Measurements from ENCODE around the gene BPI.
A peak's percentile ranks its signal among the peaks of the same experiment; 100 is the strongest.
"Not testable (repeated sequence)": the region's sequence is repeated elsewhere in the genome, so short reads cannot be mapped to it uniquely, and the experiment has no call there.

Gene BPI

DNA sequence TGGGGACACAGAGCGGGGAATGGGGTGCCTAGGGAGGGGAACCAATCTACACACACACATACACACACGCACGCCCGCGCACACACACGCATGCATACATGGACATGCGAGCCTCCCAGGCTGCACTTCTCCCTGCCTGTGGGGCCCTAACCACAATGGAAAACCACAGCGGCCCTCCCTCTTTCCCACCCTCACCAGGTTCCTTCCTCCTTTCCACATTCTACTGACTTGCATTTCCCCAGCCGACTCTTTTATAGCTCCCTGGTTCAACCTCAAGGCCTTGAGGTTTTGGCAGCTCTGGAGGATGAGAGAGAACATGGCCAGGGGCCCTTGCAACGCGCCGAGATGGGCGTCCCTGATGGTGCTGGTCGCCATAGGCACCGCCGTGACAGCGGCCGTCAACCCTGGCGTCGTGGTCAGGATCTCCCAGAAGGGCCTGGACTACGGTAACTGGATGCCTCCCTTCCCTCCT lies at the start of gene BPI:
Gene BPI, plus strand, starts transcription at position 249 of the 472 bp plus-strand sequence. Its CDS starts 68 bp downstream, at position 317.
- DNase-seq, result peak in 1 of 2 donors; percentile 17

DNA sequence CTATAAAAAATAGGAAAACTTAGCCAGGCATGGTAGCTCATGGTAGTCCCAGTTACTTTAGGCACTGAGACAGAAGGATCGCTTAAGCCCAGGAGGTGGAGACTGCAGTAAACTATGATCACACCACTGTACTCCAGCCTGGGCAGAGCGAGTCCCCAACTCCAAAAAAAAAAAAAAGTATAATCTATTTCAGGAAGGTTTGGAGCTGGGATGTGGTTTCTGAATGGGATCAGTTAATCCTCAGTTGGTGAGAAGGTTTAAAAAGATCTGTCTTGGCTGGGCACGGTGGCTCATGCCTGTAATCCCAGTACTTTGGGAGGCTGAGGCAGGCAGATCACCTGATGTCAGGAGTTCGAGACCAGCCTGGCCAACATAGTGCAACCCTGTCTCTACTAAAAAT lies 49.3 kb upstream of the BPI start:
- DNase-seq, result not testable (repeated sequence)

DNA sequence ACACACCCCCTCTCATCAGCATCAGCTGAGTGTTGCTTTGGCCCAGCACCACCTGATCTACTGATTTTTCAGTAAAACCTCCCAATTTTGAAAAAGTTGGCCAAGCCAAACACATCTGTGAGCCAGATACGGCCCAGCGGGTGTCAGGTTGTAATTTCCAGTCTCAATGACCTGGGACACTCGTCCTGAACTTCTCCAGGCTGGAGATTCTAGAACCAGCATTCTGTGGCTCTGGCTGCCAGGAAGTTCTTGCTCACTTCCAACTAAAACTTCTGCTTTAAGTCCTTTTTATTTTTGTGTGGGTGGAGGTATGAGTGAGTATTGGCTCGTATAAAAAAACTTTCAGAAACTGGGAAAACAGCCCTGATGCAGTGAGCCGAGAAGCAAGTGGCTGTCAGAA lies 48.6 kb upstream of the BPI start:
- DNase-seq, result no peak

DNA sequence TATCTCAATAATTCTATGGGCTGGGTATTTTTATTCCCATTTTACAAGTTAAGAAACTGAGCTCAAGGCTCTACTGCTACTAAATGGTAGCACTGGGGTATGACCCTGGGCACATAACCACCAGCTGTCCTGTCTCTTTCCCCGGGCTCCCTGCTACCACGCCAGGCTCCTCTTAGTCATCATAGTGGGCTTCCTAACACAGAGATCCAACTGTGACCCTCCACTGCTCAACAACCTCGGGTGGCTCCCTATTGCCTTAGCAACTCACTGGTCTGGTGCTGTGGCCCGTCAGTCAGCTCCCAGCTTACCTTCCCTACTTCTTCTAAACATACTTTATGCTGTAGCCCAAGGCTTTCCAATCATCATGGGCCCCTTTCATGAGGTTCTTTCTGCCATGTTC lies 47.9 kb upstream of the BPI start:
- DNase-seq, result no peak

DNA sequence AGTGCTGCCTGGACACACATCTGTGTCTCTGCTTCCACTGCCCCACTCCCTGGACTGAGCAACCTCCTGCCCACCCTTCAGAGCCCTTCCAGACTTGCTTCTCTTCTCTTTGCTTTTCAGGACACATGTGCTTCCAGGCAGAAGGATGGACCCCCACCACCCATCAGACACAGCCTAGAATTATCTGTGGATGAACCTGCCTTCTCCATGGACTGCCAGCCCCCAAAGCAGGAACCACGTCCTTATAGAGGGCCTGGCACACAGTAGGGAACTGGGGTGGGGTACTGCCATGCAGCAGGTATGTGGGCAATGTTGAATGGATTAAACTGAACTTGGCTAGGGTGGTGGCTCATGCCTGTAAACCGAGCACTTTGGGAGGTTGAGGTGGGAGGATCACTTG lies 47.0 kb upstream of the BPI start:
- DNase-seq, result no peak

DNA sequence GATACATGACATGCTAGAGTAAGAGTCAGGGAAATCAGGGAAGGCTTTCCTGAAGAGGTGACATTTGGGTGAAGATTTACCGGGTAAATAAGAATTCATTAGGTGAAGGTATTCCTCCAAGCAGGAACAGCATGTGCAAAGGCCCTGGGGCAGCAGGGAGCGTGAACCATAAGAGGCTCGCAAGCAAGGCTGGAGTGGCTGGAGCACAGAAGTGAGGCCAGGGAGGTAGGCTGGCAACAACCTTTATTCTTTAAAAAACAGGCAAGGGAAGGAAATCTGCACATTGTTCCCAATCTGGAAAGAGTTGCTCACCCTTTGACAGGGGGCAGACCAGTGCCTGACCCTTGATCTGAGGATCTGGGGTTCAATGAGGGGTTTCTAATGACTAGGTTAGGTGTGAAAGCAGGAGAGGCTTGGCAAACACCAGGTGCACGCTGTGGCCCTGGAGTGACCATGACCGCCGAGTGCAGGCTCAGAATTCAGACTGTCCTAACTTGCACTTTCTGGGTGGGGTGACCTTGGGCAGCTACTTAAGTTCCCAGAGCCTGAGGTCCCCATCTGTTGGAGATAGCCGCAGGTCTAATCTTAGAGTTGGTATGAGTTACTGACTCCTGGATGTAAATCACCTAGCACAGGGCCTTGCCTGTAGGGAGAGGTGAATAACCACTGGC lies 45.3 kb upstream of the BPI start:
- DNase-seq, result no peak

DNA sequence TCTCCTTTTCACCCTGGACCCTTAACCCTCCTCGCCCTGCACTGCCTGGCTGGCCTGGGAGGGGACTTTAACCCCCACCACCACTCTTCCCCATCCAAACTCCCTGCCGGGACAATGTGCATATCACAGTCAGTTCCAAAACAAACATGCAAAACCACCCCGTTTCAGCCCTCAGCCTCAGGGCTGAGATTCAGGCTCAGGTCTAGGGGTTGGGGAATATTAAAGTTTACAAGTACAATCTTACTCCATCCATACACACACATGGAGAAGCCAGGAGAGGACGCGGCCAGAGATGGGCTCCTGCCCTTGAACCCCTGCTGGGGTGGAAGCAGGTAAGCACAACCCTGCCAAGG lies 44.0 kb upstream of the BPI start:
- no peak for DNase-seq

DNA sequence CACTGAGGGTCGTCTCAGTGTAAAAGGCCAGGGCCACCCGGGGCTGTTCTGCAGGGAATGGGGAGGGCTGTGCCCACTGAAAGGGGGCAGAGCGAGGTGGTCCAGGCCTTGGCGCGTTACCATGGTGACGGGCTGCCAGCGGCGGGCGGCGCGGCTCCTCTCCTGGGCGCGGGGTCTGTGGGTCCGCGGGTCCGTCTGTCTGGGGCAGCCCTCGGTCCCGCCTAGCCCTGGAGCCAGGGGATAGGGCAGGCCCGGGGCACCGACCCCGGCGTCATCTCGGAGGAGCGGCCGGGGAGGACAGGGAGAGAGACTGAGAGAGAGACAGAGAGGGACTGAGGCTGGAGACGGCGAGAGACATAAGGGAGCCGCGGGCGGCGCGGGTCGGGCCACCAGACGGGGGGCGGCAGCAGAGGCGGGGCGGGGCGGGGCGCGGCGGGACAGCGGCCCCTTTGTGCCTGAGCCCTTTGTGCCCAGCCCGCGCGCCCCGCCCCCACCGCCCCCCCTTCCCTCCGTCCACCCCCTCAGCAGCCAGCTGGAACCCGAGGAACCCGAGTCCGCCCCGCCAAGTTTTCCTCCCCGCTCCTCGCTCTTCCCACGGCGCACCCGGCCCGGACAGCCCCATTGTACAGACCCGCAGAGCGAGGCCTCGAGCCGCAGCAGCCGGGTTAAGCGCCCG lies 43.4 kb upstream of the BPI start, which contains the start of gene KIAA1755:
Gene KIAA1755, minus strand, starts transcription at position 358 of the 676 bp plus-strand sequence. Its CDS starts 235 bp downstream, at position 123.
- no peak for DNase-seq

DNA sequence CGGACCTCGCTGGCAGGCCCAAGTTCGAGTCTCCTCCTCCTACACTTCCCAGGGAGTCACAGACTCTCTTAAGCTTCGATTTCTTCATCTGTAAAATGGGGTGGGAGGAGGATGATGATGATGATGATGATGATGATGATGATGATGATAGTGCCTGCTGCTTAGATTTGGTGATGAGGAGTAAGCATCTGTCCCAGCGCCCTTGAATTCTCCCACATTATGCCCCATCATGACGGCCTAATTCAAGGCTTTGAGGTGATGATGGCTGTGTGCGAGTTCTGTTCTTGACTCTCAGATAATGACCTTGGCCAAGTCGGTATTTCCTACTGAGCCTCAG lies 42.9 kb upstream of the BPI start:
- DNase-seq, result no peak

DNA sequence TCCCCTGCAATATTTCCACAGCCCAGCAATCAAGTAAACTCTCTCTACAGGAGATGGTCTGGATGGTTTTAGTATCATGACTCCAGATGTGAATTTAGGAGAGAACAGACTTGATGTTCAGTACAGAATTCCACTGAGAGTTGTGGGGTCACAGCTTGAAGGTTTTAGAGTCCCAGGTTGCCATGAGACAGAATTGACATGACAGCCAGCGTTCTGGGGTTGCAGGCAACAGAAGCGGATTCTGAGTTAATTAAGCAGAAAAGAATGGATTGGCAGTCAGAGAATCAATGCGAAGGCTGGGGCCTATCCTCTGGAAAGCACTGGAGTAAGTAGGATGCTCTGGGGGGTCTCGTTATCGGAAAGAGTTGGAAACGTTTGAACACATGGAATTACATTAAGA lies 41.0 kb upstream of the BPI start:
- no peak for DNase-seq

DNA sequence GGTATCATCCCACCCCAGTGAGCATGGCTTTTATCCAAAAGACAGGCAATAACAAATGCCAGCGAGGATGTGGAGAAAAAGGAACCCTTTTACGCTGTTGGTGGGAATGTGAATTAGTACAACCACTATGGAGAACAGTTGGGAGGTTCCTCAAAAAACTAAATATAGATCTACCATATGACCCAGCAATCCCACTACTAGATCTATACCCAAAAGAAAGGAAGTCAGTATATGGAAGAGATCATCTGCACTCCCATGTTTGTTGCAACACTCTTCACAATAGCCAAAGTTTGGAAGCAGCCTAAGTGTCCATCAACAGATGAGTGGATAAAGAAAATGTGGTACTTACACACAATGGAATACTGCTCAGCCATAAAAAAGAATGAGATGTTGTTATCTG lies 37.5 kb upstream of the BPI start:
- DNase-seq, result no peak

DNA sequence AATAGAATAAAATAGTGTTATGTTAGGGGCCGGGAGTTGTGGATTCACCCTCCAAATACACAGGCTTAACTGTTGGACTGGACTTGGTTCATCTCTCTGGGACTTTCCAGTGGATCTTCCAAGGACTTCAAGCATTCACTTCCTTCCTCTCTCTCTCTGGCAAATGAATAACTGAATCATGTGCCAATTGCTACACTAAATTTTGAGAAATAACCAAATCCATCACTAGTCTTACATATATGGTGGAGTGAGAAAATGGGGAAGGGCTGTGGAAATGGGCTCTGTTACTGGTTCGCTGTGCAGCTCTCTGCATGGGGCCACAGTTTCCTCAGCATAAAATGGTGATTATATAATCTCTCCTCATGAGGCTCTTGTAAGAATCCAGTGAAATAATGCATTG lies 36.7 kb upstream of the BPI start:
- no peak for DNase-seq

DNA sequence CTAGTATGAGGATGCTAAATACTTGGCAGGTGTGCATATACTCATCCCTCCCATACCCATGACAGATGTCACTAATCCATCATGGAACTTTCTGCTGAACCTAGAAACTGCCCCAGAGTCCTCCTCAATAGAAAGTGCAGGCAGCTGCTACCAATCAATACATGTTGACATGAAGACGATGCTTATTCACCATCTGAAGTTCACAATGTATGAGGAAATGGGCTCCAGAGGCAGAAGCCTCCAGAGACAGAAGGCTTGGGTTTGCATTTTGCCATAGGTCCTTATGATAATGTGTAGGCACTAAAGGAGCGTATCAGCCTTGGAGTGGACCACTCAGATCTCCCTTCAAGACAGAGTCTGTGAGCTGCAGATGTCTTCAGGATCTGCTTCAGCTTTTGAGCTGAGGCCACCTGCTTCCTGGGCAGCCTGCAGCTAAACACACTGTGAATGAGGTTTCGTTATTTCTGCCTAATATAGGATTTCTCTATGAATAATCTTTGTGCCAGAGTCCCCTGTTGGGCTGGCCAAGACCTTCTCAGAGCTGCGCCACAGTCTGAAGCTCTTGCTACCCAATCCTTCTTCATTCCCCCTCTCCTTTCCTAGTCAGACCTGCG lies 35.9 kb upstream of the BPI start:
- DNase-seq, result no peak

DNA sequence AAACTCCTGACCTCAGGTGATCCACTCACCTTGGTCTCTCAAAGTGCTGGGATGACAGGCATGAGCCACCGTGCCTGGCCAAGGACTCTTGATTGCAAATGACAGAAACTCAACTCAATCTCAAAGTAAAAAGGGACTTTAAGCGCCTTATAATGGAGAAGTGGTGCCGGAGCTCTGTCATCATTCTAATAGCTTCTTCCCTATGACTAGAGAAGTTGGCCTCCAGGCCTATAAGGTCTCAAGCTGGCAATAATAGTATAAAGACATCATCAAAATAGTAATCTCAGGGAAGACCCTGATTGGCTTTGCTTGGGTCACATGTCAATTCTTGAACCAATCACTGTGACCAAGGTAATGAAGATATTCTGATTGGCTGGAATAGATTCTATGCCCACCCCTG lies 34.9 kb upstream of the BPI start:
- DNase-seq, result no peak

DNA sequence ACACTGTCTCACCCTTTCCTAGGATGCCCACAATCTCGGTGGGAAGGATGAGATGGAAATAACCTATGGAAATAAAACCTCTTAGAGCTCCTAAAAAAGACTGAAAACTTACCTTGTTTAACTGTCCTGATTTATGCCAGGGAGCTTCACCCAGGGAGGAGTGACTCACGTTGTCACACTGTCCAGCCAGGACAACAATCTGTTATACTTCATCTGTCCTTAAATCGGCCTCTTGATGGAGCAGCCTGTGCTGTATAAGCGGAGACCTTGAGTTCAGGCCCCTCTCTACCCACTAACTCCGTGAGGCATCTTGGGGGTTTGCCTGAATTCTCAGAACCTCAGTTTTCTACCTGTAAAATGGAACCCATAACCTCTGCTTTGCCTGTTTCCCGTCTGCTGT lies 34.2 kb upstream of the BPI start:
- DNase-seq, result no peak

DNA sequence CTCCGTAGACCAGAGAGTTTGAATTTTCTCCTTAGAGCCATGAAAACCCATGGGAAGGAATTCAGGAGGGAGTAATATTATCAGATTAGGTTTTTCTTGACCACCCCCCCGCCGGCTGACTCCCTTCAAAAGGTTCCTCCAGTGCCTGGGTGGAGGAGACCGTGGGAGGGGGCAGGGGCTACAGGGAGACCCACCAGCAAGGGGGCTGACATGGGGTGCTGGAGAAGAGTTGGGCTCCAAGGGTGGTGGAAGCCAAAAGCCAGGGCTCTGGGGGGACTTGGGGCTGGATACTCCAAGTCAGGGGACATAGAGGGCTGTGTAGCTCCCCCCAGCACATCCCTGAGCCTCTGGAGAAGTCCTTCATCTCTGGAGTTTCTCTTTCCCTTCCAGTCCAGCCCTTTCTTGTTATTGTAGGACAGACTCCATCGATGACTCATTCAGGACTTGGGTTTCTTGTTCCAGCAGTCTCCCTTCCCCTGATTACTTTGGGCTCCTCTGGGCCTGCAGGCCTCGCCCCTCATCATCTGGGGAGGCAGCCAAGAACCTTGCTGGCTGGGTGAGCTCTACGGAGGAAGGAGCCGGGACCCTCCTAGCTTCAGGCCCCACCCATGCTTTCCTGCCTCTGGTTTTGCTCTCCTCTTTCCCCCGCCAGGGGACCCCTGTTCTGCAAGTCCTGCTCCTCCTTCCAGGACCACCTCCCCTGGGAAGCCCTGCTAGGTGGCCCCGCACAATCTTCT lies 32.9 kb upstream of the BPI start:
- DNase-seq, result no peak

DNA sequence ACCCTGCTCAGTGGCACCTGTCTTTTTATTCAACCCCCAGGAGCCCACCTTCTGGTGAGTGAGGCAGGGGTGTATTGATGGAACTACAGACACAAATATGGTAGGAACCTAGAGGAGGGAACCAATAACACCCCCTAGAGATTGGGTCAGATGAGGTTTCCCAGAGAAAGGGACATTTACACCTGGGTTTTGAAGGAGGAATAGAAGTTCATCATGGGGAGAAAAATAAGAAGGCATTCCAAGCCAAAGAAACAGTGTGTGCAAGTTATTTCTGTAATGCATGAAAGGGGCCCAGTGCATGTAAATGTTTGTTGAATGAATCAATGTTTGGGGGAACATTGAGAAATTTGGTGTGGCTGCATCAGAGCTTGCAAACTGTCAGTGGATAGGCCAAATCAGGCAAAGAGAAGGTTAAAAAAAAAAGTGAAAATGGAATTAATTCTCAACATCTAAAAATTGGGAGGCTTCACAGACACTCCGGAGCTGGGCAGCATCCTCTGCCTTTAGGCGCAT lies 32.3 kb upstream of the BPI start:
- no peak for DNase-seq

DNA sequence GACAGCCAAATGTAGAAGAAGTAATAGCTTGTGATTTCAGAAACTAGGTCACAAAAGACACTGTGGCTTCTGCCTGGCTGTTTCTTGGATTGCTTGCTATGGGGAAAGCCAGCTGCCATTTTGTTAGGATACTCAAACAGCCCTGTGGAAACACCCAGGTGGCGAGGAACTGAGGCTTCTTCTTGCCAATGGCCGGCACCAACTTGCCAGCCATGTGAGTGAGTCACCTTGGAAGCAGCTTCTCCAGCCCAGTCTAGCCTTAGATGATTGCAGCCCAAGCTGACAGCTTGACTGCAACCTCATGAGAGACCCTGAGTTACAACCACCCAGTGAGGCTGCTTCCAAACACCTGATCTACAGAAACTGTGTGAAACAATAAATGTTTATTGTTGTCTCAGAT lies 31.6 kb upstream of the BPI start:
- DNase-seq, result no peak

DNA sequence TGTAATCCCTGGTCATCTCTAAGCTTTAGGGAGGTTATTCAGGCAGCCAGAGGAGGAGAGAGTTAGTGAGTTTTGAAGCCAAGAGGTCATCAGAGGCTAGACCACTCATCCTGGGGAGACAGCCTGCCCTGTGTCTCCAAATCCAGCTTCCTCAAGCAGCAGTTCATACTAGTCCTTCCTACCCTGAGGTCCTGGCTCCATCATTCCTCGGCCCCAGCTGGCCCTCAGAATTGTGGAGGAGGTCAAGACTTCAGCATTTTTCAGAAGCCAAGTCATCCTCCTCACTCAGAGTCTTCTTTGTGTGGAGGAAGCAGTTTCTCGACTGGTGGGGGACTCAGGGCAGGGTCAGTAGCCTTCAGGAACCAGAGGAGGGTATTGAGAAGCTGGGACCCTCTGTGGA lies 31.0 kb upstream of the BPI start:
- no peak for DNase-seq

DNA sequence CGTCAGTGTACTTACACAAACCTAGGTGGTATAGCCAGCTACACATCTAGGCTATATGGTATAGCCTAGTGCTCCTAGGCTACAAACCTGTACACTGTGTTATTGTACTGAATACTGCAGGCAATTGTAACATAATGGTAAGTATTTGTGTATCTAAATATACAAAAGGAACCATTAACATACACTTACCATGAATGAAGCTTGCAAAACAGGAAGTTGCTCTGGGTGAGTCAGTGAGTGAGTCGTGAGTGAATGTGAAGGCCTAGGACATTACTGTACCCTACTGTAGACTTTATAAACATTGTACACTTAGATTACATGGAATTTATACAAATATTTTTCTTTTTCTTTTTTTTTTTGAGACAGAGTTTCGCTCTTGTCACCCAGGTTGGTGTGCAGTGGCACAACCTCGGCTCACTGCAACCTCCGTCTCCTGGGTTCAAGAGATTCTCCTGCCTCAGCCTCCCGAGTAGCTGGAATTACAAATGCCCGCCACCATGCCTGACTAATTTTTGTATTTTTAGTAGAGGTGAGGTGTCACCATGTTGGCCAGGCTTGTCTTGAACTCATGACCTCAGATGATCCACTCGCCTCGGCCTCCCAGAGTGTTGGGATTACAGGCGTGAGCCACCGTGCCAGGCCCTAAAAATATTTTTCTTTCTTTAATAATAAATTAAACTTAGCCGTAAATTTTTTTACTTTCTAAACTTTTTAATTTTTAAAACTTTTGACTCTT lies 28.0 kb upstream of the BPI start:
- DNase-seq, result no peak

DNA sequence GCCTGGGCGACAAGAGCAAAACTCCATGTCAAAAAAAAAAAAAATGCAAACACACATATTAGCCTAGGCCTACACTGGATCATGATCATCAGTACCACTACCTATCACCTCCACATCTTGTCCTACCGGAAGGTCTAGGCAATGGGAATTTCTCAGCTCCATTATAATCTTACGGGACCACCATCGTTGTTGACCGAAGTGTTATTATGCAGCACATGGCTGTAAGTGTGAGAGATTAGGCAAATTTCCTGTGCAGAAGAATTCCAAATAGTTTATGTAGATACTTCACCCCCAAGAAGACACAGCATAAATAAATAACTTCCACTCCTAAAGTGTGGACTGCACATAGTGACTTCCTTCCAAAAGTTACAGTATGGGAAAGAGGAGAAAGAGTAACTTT lies 26.7 kb upstream of the BPI start:
- no peak for DNase-seq

DNA sequence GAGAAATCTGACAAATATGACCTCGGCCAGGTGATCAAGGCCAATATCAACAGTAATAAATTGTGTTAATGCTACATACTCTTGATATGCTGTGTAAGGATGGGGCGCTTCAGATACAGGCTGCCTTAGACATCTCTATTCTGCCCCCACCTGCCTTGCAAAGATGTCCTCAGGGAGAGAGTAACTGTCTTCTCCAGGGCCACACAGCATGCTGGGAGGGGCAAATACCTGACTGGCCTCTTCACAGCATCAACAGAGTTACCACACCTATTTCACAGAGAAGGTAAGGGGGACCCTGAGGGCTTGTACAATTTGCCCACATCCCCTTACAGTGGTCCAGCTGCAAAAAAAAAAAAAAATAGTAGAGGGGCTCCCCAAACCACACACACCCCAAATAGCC lies 26.3 kb upstream of the BPI start:
- no peak for DNase-seq

DNA sequence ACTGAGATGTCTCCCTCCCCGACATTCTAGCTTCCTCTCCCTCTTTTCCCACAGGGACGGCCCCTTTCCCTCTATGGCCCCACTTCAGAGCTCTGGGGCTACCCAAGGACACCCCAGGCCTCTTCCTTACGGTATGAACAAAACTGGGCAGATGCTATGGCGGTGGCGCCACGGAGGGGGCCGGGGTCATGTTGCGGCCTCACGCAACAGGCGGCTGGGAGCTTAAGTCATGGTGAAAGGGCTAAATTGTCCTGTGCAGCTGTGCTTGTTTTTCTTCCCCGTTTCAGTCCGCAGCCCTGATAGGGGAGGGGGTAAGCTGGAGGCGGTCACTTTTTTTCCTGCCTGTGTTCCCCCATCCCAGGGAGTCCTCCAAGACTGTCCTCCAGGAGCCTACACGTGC lies 25.8 kb upstream of the BPI start:
- DNase-seq, result no peak
